ENCODE measurements around the gene MOV10L1.

DNA sequence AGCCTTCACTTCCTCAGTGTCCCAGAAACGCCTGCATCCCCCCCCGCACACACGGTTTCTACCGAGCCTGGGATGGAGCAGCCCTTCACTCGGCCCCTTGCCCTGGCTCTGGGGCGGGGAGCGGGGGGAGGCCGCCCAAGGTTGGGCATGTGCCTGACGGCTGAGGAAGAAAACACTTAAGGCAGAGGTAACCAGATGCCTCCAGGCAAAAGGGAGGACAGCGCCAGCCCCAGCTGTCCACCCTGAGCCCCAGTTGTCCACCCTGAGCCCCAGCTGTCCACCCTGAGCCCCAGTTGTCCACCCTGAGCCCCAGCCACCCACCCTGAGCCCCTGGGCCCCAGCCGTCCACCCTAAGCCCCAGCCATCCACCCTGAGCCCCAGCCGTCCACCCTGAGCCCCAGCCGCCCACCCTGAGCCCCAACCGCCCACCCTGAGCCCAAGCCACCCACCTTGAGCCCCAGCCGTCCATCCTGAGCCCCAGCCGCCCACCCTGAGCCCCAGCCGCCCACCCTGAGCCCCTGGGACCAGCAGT lies 27.9 kb upstream of the MOV10L1 start:
- TF ChIP-seq EZH2 (IDR thresholded peaks at IDR 0.05; ENCODE audit: borderline replicate concordance, low read depth, low read length, poor library complexity, severe bottlenecking) (no peak), CTCF (conservative IDR thresholded peaks at IDR 0.05; ENCODE audit: low read depth, low read length) (no peak)
